ENCODE measurements around the gene RAB17.

GRCh38 chr2:237565974-237566373 lies 24.6 kb downstream of the RAB17 start:
- TF ChIP-seq CTCF (IDR thresholded peaks at IDR 0.05) (no peak), POLR2A (IDR thresholded peaks at IDR 0.05) (no peak)
